ENCODE data around the gene GABRB1. TPM values are rescaled to one million over a fixed set of nuclear protein-coding genes. Genes with fewer than 3 reads are reported as not detected.

GABRB1 gene
- total and polyA plus RNA-seq, 2 of the 8 experiments (the other 6 are each of a cell fraction or from before 2014, with no cell fraction given): 0.22 to 0.38 TPM

- no peak for FAIRE-seq
- ChIA-PET CTCF (ENCODE audit: partially characterized antibody) (interaction anchor here (1.4 to 1.7 kb wide), 2 partner anchors 9 to 47 kb away, joined by 3 to 6 read pairs; no protein-coding TSS in a partner anchor), POLR2A (ENCODE audit: partially characterized antibody) (no interaction called here)
- H3K79me2 ChIP-seq (ENCODE audit: control insufficient read depth in 1 of 2, insufficient read depth in 2 of 2, low read length in 2 of 2): no peaks in the 10 kb centered on the region
- H3K36me3 ChIP-seq (ENCODE audit: control insufficient read depth in 2 of 4, insufficient read depth in 4 of 4, low read length in 3 of 4): no peaks in the 10 kb centered on the region
- no peak overlapping the region for H2AK5ac ChIP-seq (ENCODE audit: low read depth, low read length)
- no peaks in the 10 kb centered on the region for H3K23me2 ChIP-seq (ENCODE audit: low read depth, low read length)
- H3K9me3 ChIP-seq (ENCODE audit: insufficient read depth in 2 of 2, low read depth in 1 of 2, low read length in 1 of 2): no peaks in the 10 kb centered on the region
- no peak overlapping the region for H3K18ac ChIP-seq (ENCODE audit: extremely low read depth, low read length)
- 96% methylated on average over 2 of the region's 2 CpGs; no CpG with 5 or more reads in 1 of the 2 experiments for WGBS, 2 experiments (ENCODE audit: extremely low coverage in 1 of 2, insufficient coverage in 1 of 2, insufficient read length in 1 of 2, insufficient replicate concordance in 2 of 2, low coverage in 1 of 2, low lambda C conversion rate in 2 of 2, missing lambda C conversion rate in 1 of 2)
- no peak overlapping the region for H2BK5ac ChIP-seq (ENCODE audit: low read depth, low read length)
- H3K9ac ChIP-seq (replicated peaks in 1 of 4; ENCODE audit: extremely low read depth in 1 of 4, low read depth in 3 of 4, low read length in 3 of 4): no peak overlapping the region
- H3K14ac ChIP-seq (ENCODE audit: insufficient read length): no peak overlapping the region
- H2BK12ac ChIP-seq (ENCODE audit: low read depth, low read length): no peak overlapping the region
- no peak overlapping the region for H4K8ac ChIP-seq (ENCODE audit: extremely low read depth, insufficient read depth, low read length)
- H3K23ac ChIP-seq (ENCODE audit: insufficient read length): no peak overlapping the region
- no peak overlapping the region for H2BK120ac ChIP-seq (replicated peaks; ENCODE audit: low read depth, low read length)
- DNase-seq (ENCODE audit: low read depth in 1 of 2, low spot score in 2 of 2): no peak
- no peak overlapping the region for H2BK15ac ChIP-seq (ENCODE audit: low read length)
- no peaks in the 10 kb centered on the region for H3K79me1 ChIP-seq (ENCODE audit: low read depth, low read length)
- peaks cover 0 to 6% (median 4%) of the 10 kb centered on the region in 4 experiments; a peak in 3 of 7 replicates for H3K4me1 ChIP-seq (replicated peaks in 1 of 4; ENCODE audit: control insufficient read depth in 3 of 4, insufficient read depth in 4 of 4, low read length in 3 of 4)
- H2AFZ ChIP-seq (ENCODE audit: low read length): no peak overlapping the region
- no peak overlapping the region for H4K91ac ChIP-seq (replicated peaks; ENCODE audit: insufficient read length, low read length)
- no peak overlapping the region for H3K4me2 ChIP-seq (ENCODE audit: insufficient read depth in 1 of 2, low read depth in 2 of 2, low read length in 2 of 2)
- H3K27ac ChIP-seq (ENCODE audit: low read depth, low read length): no peak overlapping the region
- H3K56ac ChIP-seq (replicated peaks; ENCODE audit: insufficient read length, low read depth, low read length): no peak overlapping the region
- H2BK20ac ChIP-seq (ENCODE audit: low read length): no peak overlapping the region
- no peaks in the 10 kb centered on the region for H3K27me3 ChIP-seq (replicated peaks in 1 of 4; ENCODE audit: control insufficient read depth in 3 of 4, extremely low read depth in 1 of 4, insufficient read depth in 3 of 4, low read length in 3 of 4)
- no peak overlapping the region for H4K5ac ChIP-seq (ENCODE audit: insufficient read length, low read depth, low read length)
- H3K4me3 ChIP-seq (ENCODE audit: extremely low read depth in 1 of 4, insufficient read depth in 2 of 4, low read depth in 3 of 4, low read length in 4 of 4): no peak overlapping the region
- no peak overlapping the region for H3K4ac ChIP-seq (replicated peaks; ENCODE audit: insufficient read length, low read depth, low read length)
- H4K20me1 ChIP-seq (replicated peaks in 1 of 2; ENCODE audit: control insufficient read depth in 1 of 2, insufficient read depth in 2 of 2, low read length in 2 of 2): no peaks in the 10 kb centered on the region
- TF ChIP-seq CTBP2 (IDR thresholded peaks at IDR 0.05; ENCODE audit: borderline replicate concordance, insufficient read depth, insufficient read length, low read length) (no peak), BCL11A (IDR thresholded peaks at IDR 0.05; ENCODE audit: low read depth in 2 of 2, low read length in 2 of 2) (no peak), NRF1 (IDR thresholded peaks at IDR 0.05; ENCODE audit: low read depth, low read length) (no peak), KDM1A (IDR thresholded peaks at IDR 0.05; ENCODE audit: borderline replicate concordance, low read length) (no peak), TAF1 (IDR thresholded peaks at IDR 0.05; ENCODE audit: low read depth, low read length) (no peak), HDAC6 (IDR thresholded peaks at IDR 0.05; ENCODE audit: low read depth, low read length) (no peak), NANOG (IDR thresholded peaks at IDR 0.05; ENCODE audit: insufficient read depth, low read depth, low read length, poor library complexity, severe bottlenecking) (no peak), TAF7 (optimal IDR thresholded peaks at IDR 0.05; ENCODE audit: borderline replicate concordance, low read depth, low read length) (no peak), SP2 (IDR thresholded peaks at IDR 0.05; ENCODE audit: low read length) (no peak), TEAD4 (IDR thresholded peaks at IDR 0.05; ENCODE audit: low read depth, low read length) (no peak), EP300 (IDR thresholded peaks at IDR 0.05; ENCODE audit: borderline replicate concordance in 1 of 2, low read depth in 2 of 2, low read length in 2 of 2) (no peak), MAFK (IDR thresholded peaks at IDR 0.05; ENCODE audit: low read depth, low read length) (no peak), RFX5 (IDR thresholded peaks at IDR 0.05; ENCODE audit: borderline replicate concordance, low read depth, low read length) (no peak), RAD21 (IDR thresholded peaks at IDR 0.05 in 1 of 2, conservative IDR thresholded peaks at IDR 0.05 in 1 of 2; ENCODE audit: low read depth in 2 of 2, low read length in 2 of 2) (no peak)
These were observed 43.9 kb downstream of the GABRB1 start for GRCh38 chr4:47075262-47075661.

All from H1 (cell line).